NCI-H1105 treated with DMSO at 0.1 percent for 48 hours (cell line): Measurements from ENCODE around the gene UNC45B.
"Not testable (repeated sequence)": the region's sequence is repeated elsewhere in the genome, so short reads cannot be mapped to it uniquely, and the experiment has no call there.

ENCODE experiments used
- DNase-seq: peaks from one replicate; lab custom pipeline; 2025; lab: John Stamatoyannopoulos, UW

UNC45B gene

GRCh38 chr17:35218915-35219314 is 71.3 kb downstream of the UNC45B start:
- DNase-seq: no peak

- DNase-seq: no peak
Observed at GRCh38 chr17:35222452-35222851, 74.8 kb downstream of the UNC45B start.

GRCh38 chr17:35224436-35224835 is 76.8 kb downstream of the UNC45B start:
- DNase-seq: no peak

DNA sequence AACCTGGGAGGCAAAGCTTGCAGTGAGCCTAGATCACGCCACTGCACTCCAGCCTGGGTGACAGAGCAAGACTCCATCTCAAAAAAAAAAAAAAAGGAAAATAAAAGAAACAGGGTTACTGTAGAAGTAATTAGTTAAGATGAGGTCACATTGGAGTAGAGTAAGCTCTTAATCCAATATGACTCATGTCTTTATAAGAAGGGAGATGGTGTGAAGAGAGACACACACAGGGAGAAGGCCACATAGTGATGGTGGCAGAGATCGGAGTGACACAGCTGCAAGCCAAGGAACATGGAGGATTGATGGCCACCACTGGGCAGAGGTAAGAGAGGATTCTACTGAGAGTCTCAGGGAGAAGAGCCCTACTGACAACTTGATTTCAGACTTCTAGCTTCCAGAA is 79.9 kb downstream of the UNC45B start:
- no peak for DNase-seq

DNA sequence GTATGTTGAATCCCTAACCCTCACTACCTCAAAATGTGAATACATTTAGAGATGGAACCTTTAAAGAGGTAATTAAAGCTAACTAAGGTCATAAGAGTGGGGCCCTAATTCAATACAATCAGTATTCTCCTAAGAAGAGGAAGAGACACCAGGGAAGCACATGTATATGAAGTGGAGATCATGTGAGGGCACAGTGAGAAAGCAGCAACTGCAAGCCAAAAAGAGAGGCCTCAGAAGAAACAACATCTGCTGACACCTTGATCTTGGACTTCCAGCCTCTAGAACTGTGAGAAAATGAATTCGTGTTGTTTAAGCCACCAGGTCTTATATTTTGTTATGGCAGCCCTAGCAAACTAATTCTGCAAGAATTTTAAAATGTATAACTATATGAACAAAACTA is 82.0 kb downstream of the UNC45B start:
- DNase-seq: no peak

- not testable (repeated sequence) for DNase-seq
Observed at GRCh38 chr17:35234315-35234714, 86.7 kb downstream of the UNC45B start.

GRCh38 chr17:35235289-35235688 is 87.7 kb downstream of the UNC45B start:
- no peak for DNase-seq

GRCh38 chr17:35235917-35236316 is 88.3 kb downstream of the UNC45B start:
- DNase-seq: no peak

GRCh38 chr17:35236821-35237220 is 89.2 kb downstream of the UNC45B start:
- no peak for DNase-seq

GRCh38 chr17:35238821-35239220 is 91.2 kb downstream of the UNC45B start:
- DNase-seq: no peak
